ENCODE data around the gene IFITM10.

IFITM10 gene

DNA sequence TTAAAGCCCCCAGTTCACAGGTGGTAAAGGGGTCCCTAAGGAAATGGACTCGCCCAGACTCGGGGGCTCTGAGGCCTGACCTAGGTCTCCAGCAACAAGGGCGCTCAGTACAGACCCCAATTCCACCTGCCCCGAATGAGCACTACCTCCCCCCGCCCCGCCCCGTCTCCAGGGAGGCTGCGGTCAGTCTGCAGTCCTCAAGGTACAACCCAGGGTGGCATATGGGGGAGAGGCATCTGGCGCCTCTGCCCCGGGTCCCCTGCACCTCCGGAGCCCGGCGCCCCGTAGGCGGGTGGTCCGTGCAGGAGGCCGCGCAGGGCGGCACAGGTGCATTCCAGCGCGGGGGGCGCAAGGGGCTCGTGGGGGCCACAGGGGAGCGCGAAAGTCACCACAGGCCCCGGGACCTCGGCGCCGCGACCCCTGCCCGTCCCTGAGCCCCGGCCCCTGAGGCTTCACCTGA, 13.0 kb upstream of the IFITM10 start:
- POLR2A ChIA-PET: no interaction called here
- DNase-seq (ENCODE audit: extremely low spot score): no peak
- CTCF ChIA-PET: interaction anchor here (1.2 kb wide), 1 partner anchor 14 kb away, joined by 3 read pairs; no protein-coding TSS in a partner anchor
- TF ChIP-seq, protein P1, sequence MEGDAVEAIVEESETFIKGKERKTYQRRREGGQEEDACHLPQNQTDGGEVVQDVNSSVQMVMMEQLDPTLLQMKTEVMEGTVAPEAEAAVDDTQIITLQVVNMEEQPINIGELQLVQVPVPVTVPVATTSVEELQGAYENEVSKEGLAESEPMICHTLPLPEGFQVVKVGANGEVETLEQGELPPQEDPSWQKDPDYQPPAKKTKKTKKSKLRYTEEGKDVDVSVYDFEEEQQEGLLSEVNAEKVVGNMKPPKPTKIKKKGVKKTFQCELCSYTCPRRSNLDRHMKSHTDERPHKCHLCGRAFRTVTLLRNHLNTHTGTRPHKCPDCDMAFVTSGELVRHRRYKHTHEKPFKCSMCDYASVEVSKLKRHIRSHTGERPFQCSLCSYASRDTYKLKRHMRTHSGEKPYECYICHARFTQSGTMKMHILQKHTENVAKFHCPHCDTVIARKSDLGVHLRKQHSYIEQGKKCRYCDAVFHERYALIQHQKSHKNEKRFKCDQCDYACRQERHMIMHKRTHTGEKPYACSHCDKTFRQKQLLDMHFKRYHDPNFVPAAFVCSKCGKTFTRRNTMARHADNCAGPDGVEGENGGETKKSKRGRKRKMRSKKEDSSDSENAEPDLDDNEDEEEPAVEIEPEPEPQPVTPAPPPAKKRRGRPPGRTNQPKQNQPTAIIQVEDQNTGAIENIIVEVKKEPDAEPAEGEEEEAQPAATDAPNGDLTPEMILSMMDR (IDR thresholded peaks at IDR 0.05; ENCODE audit: control extremely low read depth, extremely low read depth, low read depth, missing control alignments): no peak

DNA sequence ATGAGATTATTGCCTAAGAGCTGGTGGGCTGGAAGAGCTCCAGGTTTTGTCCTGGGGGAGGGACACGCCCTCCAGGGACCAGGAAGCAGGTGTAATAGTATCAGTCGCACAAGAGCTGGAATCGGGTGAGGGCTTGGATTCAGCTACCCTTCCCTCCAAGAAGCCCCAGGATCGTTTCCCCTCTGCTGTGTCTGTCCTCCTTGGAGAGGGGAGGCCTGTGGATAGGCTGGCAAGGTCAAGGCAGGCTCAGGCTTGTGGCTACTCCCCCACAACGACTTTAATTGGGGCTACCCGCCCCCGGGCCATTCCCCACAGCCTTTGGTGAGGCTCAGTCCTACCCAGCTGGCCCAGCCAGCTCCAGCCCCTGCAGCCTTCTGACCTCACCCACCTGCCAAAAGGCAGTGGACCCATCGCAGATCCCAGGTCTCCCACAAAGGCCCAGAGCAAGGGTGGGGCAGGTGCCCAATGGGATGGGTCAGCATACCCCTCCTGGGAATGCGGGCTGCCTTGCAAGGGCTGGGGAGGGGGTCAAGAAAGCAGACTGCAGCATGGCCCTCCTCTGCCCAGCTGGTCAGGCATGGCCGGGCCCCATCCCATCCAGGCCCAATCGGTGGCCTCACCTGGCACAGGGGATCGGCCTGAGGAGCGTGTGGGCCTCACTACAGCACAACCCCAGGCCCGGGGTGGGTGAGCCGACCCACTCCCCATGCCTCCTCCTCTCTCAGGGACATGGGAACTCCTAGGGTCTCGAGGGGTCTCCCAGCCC, 12.3 kb upstream of the IFITM10 start:
- TF ChIP-seq, protein P1 (IDR thresholded peaks at IDR 0.05; ENCODE audit: control extremely low read depth, extremely low read depth, low read depth, missing control alignments): no peak
- no peak for DNase-seq (ENCODE audit: extremely low spot score)
- CTCF ChIA-PET: interaction anchor here (0.6 to 2.0 kb wide), 4 partner anchors 10 to 388 kb away, joined by 3 to 8 read pairs (median 4); no protein-coding TSS in a partner anchor
- POLR2A ChIA-PET: no interaction called here

DNA sequence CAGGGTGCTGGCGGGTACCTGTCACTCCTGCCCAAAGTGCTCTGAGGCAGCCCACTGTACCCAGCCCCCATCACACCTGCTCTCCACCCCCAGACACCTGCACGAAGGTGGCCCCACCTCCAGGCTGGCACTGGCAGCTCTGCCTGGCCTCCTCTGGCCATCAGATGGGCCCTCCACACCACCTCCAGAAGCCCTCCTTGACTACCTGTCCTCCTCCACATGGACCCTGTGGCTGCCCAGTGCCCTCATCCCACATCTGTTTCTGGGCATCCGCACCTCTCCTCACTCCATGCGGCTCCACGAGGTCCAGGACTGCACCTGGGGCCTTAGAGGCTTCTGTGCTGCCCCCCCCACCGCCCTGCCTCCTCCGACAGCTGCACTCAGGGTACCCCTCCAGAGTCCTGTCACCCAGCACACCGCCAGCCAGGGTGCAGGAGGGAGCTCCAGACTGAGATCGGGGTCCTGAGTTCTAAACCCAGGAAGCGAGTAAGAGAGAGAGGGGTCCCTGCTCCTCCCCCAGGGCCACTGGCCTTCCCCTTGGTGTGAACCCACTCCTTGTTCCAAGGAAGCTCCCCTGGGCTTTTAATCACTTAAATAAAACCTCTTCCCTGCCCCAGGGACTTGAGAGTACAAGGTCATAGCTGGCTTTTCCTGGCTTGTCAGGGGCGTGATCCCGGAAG, 11.6 kb upstream of the IFITM10 start:
- POLR2A ChIA-PET: no interaction called here
- CTCF ChIA-PET: interaction anchor here (0.6 to 2.0 kb wide), 4 partner anchors 11 to 389 kb away, joined by 3 to 8 read pairs (median 4); no protein-coding TSS in a partner anchor
- TF ChIP-seq, protein P1 (IDR thresholded peaks at IDR 0.05; ENCODE audit: control extremely low read depth, extremely low read depth, low read depth, missing control alignments): no peak
- DNase-seq (ENCODE audit: extremely low spot score): no peak

DNA sequence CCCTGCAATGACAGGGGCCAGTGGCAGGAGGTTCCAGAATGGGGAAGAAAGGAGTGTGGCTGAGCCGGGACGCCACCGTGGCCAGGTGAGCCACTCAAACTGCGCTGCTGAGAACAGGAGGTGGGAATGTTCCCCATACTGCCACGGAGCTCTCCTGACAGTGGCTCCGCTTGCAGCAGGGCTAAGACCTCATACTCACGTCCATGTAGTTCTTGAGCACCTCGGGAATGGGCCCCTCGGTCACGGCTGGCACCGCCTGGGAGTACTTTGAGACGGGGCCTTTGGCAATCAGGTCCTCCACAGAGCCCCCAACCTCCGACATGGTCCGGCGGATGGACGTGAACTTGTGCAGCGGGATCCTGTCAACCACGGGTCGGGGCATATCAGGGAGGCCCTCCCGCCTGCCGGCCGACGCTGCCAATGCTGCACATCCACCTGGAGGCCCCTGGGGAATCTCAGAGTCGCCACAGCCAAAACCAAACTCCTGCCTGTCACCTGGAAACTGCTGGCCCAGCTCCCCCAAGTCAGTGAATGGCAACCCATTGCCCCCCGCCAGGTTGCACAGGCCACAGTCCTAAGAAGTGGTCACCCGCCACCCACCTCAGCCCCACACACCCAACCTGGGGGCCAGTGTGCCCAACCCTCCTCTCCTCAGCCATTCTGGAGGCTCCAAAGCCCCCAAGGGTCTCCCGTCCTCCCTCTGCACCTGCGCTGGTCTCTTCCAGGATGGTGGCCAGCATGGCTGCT, 10.9 kb upstream of the IFITM10 start:
- CTCF ChIA-PET: interaction anchor here (1.3 to 2.0 kb wide), 3 partner anchors 11 to 390 kb away, joined by 3 to 8 read pairs (median 5); no protein-coding TSS in a partner anchor
- no peak for DNase-seq (ENCODE audit: extremely low spot score)
- POLR2A ChIA-PET: no interaction called here
- TF ChIP-seq, protein P1 (IDR thresholded peaks at IDR 0.05; ENCODE audit: control extremely low read depth, extremely low read depth, low read depth, missing control alignments): no peak

DNA sequence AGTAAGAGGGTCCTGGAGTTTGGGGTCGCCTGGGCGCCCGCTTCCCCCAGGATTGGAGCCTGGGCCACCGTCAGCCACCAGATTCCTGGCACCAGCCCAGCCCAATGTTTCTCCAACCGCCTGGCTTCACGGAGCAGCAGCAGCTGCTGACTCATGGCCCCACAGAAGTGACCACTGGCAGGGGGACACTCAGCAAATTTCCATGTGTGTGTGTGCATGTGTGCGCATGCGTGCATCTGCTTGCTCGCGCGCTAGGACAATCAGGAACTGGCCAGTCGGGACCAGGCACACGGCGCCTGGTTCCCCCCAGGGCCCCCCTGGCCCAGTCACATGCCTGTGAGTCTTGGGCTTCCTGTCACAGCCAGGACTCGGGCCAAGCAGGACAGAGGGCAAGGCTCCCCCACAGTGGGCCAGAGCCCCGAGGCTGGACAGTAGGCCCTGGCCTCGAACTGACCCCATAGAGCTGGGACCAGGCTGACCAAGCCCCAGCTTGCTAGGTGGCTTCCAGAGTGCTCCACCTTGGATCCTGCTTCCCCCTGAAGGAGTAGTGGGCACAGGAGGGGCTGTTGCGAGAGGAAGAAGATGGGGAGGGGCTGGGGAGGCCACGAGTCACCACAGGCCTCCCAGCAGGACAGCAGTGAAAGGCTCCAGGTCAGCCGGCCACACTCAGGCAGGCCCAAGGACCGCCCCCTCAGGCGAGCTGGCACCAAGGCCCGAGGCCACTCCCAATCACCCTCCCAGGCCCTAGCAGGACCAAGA, 10.1 kb upstream of the IFITM10 start:
- DNase-seq (ENCODE audit: extremely low spot score): no peak
- ChIA-PET POLR2A (interaction anchor here (0.6 kb wide), 1 partner anchor 939 kb away, joined by 3 read pairs; the partner anchor contains the start of gene KCNQ1OT1), CTCF (no interaction called here)
- TF ChIP-seq, protein P1 (IDR thresholded peaks at IDR 0.05; ENCODE audit: control extremely low read depth, extremely low read depth, low read depth, missing control alignments): no peak

Measured in GM10248 (cell line).